ENCODE measurements around the gene SETD1B.
"Not testable (repeated sequence)": the region's sequence is repeated elsewhere in the genome, so short reads cannot be mapped to it uniquely, and the experiment has no call there.

SETD1B gene

GRCh38 chr12:121827351-121828099 lies 23.7 kb downstream of the SETD1B start:
- DNase-seq, result no peak

- no peak for DNase-seq
Observed at GRCh38 chr12:121828306-121828705, 24.5 kb downstream of the SETD1B start.

- DNase-seq, result no peak
Observed at GRCh38 chr12:121828826-121829225, 25.0 kb downstream of the SETD1B start.

- DNase-seq, result no peak
Observed at GRCh38 chr12:121829250-121829918, 25.6 kb downstream of the SETD1B start.

GRCh38 chr12:121830134-121830533 lies 26.3 kb downstream of the SETD1B start:
- no peak for DNase-seq

- DNase-seq, result no peak
Observed at GRCh38 chr12:121830588-121831265, 26.9 kb downstream of the SETD1B start.

GRCh38 chr12:121831571-121832245 lies 27.9 kb downstream of the SETD1B start:
- no peak for DNase-seq

- no peak for DNase-seq
Observed at GRCh38 chr12:121837680-121838079, 33.9 kb downstream of the SETD1B start.

GRCh38 chr12:121838126-121838525 lies 34.3 kb downstream of the SETD1B start:
- no peak for DNase-seq

- peak; percentile 95 to 99 for DNase-seq
Observed at GRCh38 chr12:121839106-121839992, 35.5 kb downstream of the SETD1B start.

GRCh38 chr12:121839993-121840761 lies 36.4 kb downstream of the SETD1B start:
- no peak for DNase-seq

GRCh38 chr12:121843236-121843982 lies 39.6 kb downstream of the SETD1B start:
- no peak for DNase-seq

GRCh38 chr12:121845701-121846100 lies 41.9 kb downstream of the SETD1B start:
- peak in 1 of 2 donors; percentile 24 for DNase-seq

GRCh38 chr12:121849211-121849610 lies 45.4 kb downstream of the SETD1B start:
- DNase-seq, result no peak

- no peak for DNase-seq
Observed at GRCh38 chr12:121849665-121850064, 45.9 kb downstream of the SETD1B start.

GRCh38 chr12:121852392-121852791 lies 48.6 kb downstream of the SETD1B start:
- DNase-seq, result not testable (repeated sequence)

- no peak for DNase-seq
Observed at GRCh38 chr12:121857322-121858246, 53.8 kb downstream of the SETD1B start.

- no peak for DNase-seq
Observed at GRCh38 chr12:121858318-121858661, 54.5 kb downstream of the SETD1B start.

Measured in bone marrow (tissue), 2 donors.